Panc1 (cell line): ENCODE results near the gene HSD17B1.

Experiments
- CTCF ChIP-seq: fragments of 450-650 bp; IDR thresholded peaks from 2 replicates; pipeline ENCODE4 v1.5.1; 2017; ENCODE audit warnings: mild to moderate bottlenecking
- REST ChIP-seq, 2 experiments: IDR thresholded peaks; 2 replicates each; pipeline ENCODE4 v1.6.1; 2011 to 2012; ENCODE audit warnings: low read depth in 2 of 2, control low read depth in 1 of 2, low read length in 1 of 2, mild to moderate bottlenecking in 1 of 2, moderate library complexity in 1 of 2; ENCODE audit not compliant: insufficient read depth in 1 of 2
- SIN3A ChIP-seq: IDR thresholded peaks from 2 replicates; pipeline ENCODE4 v1.6.1; 2012; ENCODE audit warnings: low read depth, mild to moderate bottlenecking, low read length, moderate library complexity, borderline replicate concordance; ENCODE audit not compliant: insufficient read depth
- TCF7L2 ChIP-seq: IDR thresholded peaks from 2 replicates; pipeline ENCODE4 v1.6.1; 2011; ENCODE audit warnings: mild to moderate bottlenecking, low read depth, low read length, inconsistent platforms

- TF ChIP-seq CTCF (no peak), TCF7L2 (no peak), SIN3A (no peak), REST (IDR thresholded peaks at IDR 0.05; ENCODE audit: insufficient read depth in 1 of 2, low read depth in 2 of 2, low read length in 1 of 2) (no peak)
Measured at GRCh38 chr17:42585353-42585752, 32.6 kb downstream of the HSD17B1 start.
